Stimulated activated CD4-positive, alpha-beta T cell treated with anti-CD3 and anti-CD28 coated beads, Interleukin-4, amount 100 ng/mL, for 4 hours (primary cell): Measurements from ENCODE around the gene MX2.
"Not testable (repeated sequence)": the region's sequence is repeated elsewhere in the genome, so short reads cannot be mapped to it uniquely, and the experiment has no call there.

Experiments
- DNase-seq, 2 experiments: peaks; one replicate each; pipeline ENCODE4 v3.0.0-alpha.2; 2020

The MX2 gene

GRCh38 chr21:41390043-41390639 lies 28.3 kb downstream of the MX2 start:
- no peak for DNase-seq

- DNase-seq = no peak
Measured at GRCh38 chr21:41393876-41394465, 32.1 kb downstream of the MX2 start.

GRCh38 chr21:41396558-41397075 lies 34.8 kb downstream of the MX2 start:
- no peak for DNase-seq

- no peak for DNase-seq
Measured at GRCh38 chr21:41397471-41397891, 35.7 kb downstream of the MX2 start.

- DNase-seq = no peak
Measured at GRCh38 chr21:41398251-41398650, 36.4 kb downstream of the MX2 start.

GRCh38 chr21:41398831-41399230 lies 37.0 kb downstream of the MX2 start:
- DNase-seq = no peak

GRCh38 chr21:41399246-41399800 lies 37.5 kb downstream of the MX2 start:
- no peak for DNase-seq

GRCh38 chr21:41402231-41402630 lies 40.4 kb downstream of the MX2 start:
- DNase-seq = no peak

- no peak for DNase-seq
Measured at GRCh38 chr21:41402796-41403195, 41.0 kb downstream of the MX2 start.

- DNase-seq = no peak
Measured at GRCh38 chr21:41403331-41403730, 41.5 kb downstream of the MX2 start.

- DNase-seq = no peak
Measured at GRCh38 chr21:41403966-41404365, 42.1 kb downstream of the MX2 start.

- no peak for DNase-seq
Measured at GRCh38 chr21:41405321-41405720, 43.5 kb downstream of the MX2 start.

GRCh38 chr21:41406340-41406739 lies 44.5 kb downstream of the MX2 start:
- no peak for DNase-seq

GRCh38 chr21:41407541-41408460 lies 46.0 kb downstream of the MX2 start:
- DNase-seq = no peak

GRCh38 chr21:41410361-41410760 lies 48.5 kb downstream of the MX2 start:
- no peak for DNase-seq

GRCh38 chr21:41410767-41411448 lies 49.1 kb downstream of the MX2 start:
- DNase-seq = no peak

GRCh38 chr21:41411449-41412089 lies 49.7 kb downstream of the MX2 start:
- DNase-seq = no peak

GRCh38 chr21:41417505-41417904 lies 55.7 kb downstream of the MX2 start:
- not testable (repeated sequence) for DNase-seq

GRCh38 chr21:41418393-41418792 lies 56.6 kb downstream of the MX2 start:
- DNase-seq = no peak

GRCh38 chr21:41418956-41419680 lies 57.3 kb downstream of the MX2 start:
- DNase-seq = no peak
